Measurements from ENCODE around the gene RIT2.

RIT2 gene

DNA sequence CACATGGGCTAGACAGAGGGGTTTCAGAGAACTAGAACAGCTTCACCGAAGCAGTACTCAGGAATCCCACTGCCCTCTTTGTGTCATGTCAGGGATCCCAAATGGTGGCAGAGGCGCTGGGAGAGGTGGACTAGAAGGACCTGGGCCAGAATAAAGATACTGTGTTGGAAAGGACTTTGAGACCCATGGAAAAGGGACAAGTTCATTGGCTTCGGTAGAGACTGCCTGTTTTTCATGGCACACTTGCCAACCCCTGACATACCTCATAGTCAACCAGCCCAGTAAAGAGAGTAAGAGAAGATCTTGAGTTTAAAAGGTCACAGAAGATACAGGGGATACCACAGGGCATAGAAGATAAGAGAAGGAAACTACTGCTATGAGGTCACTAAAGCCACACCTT, 381.0 kb downstream of the RIT2 start:
- H3K27me3 ChIP-seq = no peaks in the 10 kb centered on the region
- TF ChIP-seq, protein P1, sequence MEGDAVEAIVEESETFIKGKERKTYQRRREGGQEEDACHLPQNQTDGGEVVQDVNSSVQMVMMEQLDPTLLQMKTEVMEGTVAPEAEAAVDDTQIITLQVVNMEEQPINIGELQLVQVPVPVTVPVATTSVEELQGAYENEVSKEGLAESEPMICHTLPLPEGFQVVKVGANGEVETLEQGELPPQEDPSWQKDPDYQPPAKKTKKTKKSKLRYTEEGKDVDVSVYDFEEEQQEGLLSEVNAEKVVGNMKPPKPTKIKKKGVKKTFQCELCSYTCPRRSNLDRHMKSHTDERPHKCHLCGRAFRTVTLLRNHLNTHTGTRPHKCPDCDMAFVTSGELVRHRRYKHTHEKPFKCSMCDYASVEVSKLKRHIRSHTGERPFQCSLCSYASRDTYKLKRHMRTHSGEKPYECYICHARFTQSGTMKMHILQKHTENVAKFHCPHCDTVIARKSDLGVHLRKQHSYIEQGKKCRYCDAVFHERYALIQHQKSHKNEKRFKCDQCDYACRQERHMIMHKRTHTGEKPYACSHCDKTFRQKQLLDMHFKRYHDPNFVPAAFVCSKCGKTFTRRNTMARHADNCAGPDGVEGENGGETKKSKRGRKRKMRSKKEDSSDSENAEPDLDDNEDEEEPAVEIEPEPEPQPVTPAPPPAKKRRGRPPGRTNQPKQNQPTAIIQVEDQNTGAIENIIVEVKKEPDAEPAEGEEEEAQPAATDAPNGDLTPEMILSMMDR (IDR thresholded peaks at IDR 0.05; ENCODE audit: low read depth, low read length) = no peak
- H3K9me3 ChIP-seq = no peaks in the 10 kb centered on the region
- H3K36me3 ChIP-seq = no peaks in the 10 kb centered on the region
- no peaks in the 10 kb centered on the region for H3K4me1 ChIP-seq
- DNase-seq = no peak
- no peak overlapping the region for H3K4me3 ChIP-seq (ENCODE audit: low read depth, low read length)

DNA sequence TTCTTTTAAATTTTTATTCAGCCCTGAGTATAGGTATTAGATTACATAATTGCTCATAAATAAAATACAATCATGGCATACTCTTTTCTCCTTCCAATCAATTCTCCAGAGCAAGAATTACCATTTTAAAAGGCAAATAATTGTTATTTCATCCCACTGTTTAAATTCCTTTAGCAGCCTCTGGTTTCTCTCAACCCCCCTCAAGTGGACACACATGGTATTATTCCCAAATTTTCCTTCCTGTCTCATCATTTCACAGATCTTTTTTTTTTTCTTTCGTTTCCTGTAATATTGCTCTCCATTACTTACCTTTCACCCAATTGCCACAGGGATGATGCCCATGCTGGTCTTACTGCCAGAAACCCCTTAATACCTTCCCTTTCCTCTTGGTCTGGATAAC, 385.2 kb downstream of the RIT2 start:
- H3K9me3 ChIP-seq = no peaks in the 10 kb centered on the region
- TF ChIP-seq, protein P1 (IDR thresholded peaks at IDR 0.05; ENCODE audit: low read depth, low read length) = peak; percentile 38
- H3K36me3 ChIP-seq = no peaks in the 10 kb centered on the region
- no peak for DNase-seq
- H3K4me1 ChIP-seq = no peaks in the 10 kb centered on the region
- H3K27me3 ChIP-seq = no peaks in the 10 kb centered on the region
- no peak overlapping the region for H3K4me3 ChIP-seq (ENCODE audit: low read depth, low read length)

DNA sequence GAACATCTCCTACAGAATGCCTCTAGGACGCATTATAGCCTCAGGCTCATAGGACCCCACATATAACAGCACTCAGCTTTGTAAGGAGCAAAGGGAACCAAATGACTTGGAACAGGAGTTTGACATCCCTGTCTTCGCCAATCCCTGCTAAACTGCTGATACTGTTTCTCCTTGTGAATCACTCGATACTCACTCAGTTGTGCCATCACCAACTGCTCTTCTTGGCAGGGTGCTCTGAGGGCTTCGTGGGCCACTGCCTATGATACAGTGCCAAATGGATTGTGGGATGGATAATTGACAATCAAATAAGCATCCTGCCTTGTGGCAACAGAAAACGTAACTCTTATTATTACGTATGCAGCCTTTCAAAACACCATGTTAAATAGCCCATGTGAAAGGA, 396.3 kb downstream of the RIT2 start:
- no peaks in the 10 kb centered on the region for H3K27me3 ChIP-seq
- no peak for DNase-seq
- H3K36me3 ChIP-seq = no peaks in the 10 kb centered on the region
- H3K4me3 ChIP-seq (ENCODE audit: low read depth, low read length) = no peak overlapping the region
- no peaks in the 10 kb centered on the region for H3K4me1 ChIP-seq
- TF ChIP-seq, protein P1 (IDR thresholded peaks at IDR 0.05; ENCODE audit: low read depth, low read length) = no peak
- no peaks in the 10 kb centered on the region for H3K9me3 ChIP-seq

DNA sequence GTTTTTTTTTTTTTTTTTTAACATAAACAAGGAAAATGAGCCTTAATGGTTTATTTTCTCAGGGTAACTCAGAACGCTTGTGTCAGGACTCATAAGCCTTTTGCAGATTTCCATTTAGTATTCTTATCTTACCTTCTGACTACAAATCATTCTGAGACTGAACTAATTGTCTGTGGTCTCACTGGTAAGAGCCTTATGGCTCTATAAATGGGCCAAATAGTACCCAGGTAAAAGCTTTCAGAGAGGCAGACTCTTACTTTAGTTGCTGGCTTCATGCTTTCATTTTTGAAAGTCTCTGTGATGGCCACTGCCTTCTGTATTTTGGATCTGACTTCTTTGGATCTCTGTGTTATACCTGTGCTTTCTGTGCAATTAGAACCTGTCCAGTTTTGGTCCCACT, 403.4 kb downstream of the RIT2 start:
- Histone ChIP-seq H3K4me3 (ENCODE audit: low read depth, low read length) (no peak overlapping the region), H3K27me3 (no peaks in the 10 kb centered on the region), H3K36me3 (no peaks in the 10 kb centered on the region), H3K4me1 (peaks cover under 1% of the 10 kb centered on the region; the same call in 1 of the 2 replicates), H3K9me3 (no peaks in the 10 kb centered on the region)
- TF ChIP-seq, protein P1 (IDR thresholded peaks at IDR 0.05; ENCODE audit: low read depth, low read length) = no peak
- DNase-seq = no peak

DNA sequence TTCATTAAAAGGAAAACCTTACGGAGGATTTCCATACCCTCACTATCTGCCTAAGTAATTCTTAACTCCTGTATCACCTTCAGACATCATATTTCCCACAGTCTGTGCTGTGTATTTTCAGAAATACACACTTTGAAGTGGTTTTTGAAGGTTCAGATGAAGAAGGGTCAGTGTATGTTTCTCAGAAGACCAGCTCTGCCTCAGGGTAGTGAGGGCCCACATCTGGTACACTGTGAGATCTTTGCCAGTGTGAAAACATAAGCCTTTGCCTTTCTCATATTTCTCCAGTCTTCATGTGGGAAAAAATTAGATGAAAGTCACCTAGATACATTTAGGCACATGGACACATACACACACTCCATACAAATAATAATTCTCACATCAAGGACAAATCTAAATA, 408.4 kb downstream of the RIT2 start:
- TF ChIP-seq, protein P1 (IDR thresholded peaks at IDR 0.05; ENCODE audit: low read depth, low read length) = no peak
- DNase-seq = no peak
- Histone ChIP-seq H3K36me3 (no peaks in the 10 kb centered on the region), H3K4me3 (ENCODE audit: low read depth, low read length) (no peak overlapping the region), H3K27me3 (no peaks in the 10 kb centered on the region), H3K9me3 (no peaks in the 10 kb centered on the region), H3K4me1 (peaks cover 2% of the 10 kb centered on the region; the same call in 1 of the 2 replicates)

DNA sequence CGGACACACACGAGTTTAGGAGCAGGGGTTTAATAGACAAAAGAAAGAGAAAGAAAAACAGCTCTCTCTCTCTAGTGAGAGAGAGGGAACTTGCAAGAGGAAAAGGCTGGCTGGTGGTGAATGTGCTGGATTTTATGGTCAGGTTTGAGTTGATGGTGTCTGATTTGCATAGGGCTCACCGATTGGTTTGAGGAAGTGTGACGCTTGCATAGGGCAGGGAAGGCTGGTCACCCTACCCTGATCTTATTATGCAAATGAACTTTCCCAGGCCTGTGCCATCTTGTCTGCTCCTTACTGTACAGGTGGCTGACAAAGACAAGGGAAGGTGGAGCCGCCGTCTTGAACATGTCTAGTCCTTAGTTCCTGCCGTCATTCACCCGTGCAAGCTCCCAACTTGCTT, 408.9 kb downstream of the RIT2 start:
- no peaks in the 10 kb centered on the region for H3K9me3 ChIP-seq
- H3K4me1 ChIP-seq = peaks cover 2% of the 10 kb centered on the region; the same call in 1 of the 2 replicates
- no peaks in the 10 kb centered on the region for H3K36me3 ChIP-seq
- peak; percentile 67 for DNase-seq
- peak overlapping the region; percentile 43 for H3K4me3 ChIP-seq (ENCODE audit: low read depth, low read length)
- no peaks in the 10 kb centered on the region for H3K27me3 ChIP-seq
- TF ChIP-seq, protein P1 (IDR thresholded peaks at IDR 0.05; ENCODE audit: low read depth, low read length) = no peak
